Fibroblast of peridontal ligament (primary cell): Measurements from ENCODE around the gene PITPNC1.
"Not testable (repeated sequence)": the region's sequence is repeated elsewhere in the genome, so short reads cannot be mapped to it uniquely, and the experiment has no call there.

ENCODE experiments used
- DNase-seq: peaks from one replicate; pipeline ENCODE4 v3.0.0-alpha.2; 2010; ENCODE audit errors: extremely low read depth

The PITPNC1 gene

GRCh38 chr17:67514998-67515397 lies 137.9 kb downstream of the PITPNC1 start:
- DNase-seq, result no peak

GRCh38 chr17:67515490-67516083 lies 138.5 kb downstream of the PITPNC1 start:
- no peak for DNase-seq

- DNase-seq, result not testable (repeated sequence)
Measured at GRCh38 chr17:67516571-67516970, 139.5 kb downstream of the PITPNC1 start.

GRCh38 chr17:67517325-67517724 lies 140.2 kb downstream of the PITPNC1 start:
- no peak for DNase-seq

- peak; percentile 94 for DNase-seq
Measured at GRCh38 chr17:67518876-67519275, 141.8 kb downstream of the PITPNC1 start.

- no peak for DNase-seq
Measured at GRCh38 chr17:67519801-67520251, 142.7 kb downstream of the PITPNC1 start.

GRCh38 chr17:67520252-67520906 lies 143.3 kb downstream of the PITPNC1 start:
- DNase-seq, result peak; percentile 83

GRCh38 chr17:67520916-67521774 lies 144.1 kb downstream of the PITPNC1 start:
- peak; percentile 88 for DNase-seq

- no peak for DNase-seq
Measured at GRCh38 chr17:67521775-67522069, 144.6 kb downstream of the PITPNC1 start.

GRCh38 chr17:67523101-67523500 lies 146.0 kb downstream of the PITPNC1 start:
- no peak for DNase-seq

- DNase-seq, result no peak
Measured at GRCh38 chr17:67525239-67526135, 148.4 kb downstream of the PITPNC1 start.

GRCh38 chr17:67526700-67527099 lies 149.6 kb downstream of the PITPNC1 start:
- no peak for DNase-seq

- peak; percentile 82 for DNase-seq
Measured at GRCh38 chr17:67528751-67529436, 151.8 kb downstream of the PITPNC1 start.

- no peak for DNase-seq
Measured at GRCh38 chr17:67531291-67531690, 154.2 kb downstream of the PITPNC1 start.

GRCh38 chr17:67532326-67532871 lies 155.3 kb downstream of the PITPNC1 start:
- DNase-seq, result no peak

- no peak for DNase-seq
Measured at GRCh38 chr17:67534941-67535340, 157.9 kb downstream of the PITPNC1 start.

- no peak for DNase-seq
Measured at GRCh38 chr17:67542219-67543114, 165.4 kb downstream of the PITPNC1 start.

GRCh38 chr17:67544364-67544955 lies 167.4 kb downstream of the PITPNC1 start:
- no peak for DNase-seq
